Nucleus accumbens (tissue), 56 donors: Measurements from ENCODE around the gene L2HGDH.
A peak's percentile ranks its signal among the peaks of the same experiment; 100 is the strongest.

Experiments used
- DNase-seq, 56 donors: peaks; one replicate each; lab custom pipeline; 2025; lab: John Stamatoyannopoulos, UW

Gene L2HGDH

DNA sequence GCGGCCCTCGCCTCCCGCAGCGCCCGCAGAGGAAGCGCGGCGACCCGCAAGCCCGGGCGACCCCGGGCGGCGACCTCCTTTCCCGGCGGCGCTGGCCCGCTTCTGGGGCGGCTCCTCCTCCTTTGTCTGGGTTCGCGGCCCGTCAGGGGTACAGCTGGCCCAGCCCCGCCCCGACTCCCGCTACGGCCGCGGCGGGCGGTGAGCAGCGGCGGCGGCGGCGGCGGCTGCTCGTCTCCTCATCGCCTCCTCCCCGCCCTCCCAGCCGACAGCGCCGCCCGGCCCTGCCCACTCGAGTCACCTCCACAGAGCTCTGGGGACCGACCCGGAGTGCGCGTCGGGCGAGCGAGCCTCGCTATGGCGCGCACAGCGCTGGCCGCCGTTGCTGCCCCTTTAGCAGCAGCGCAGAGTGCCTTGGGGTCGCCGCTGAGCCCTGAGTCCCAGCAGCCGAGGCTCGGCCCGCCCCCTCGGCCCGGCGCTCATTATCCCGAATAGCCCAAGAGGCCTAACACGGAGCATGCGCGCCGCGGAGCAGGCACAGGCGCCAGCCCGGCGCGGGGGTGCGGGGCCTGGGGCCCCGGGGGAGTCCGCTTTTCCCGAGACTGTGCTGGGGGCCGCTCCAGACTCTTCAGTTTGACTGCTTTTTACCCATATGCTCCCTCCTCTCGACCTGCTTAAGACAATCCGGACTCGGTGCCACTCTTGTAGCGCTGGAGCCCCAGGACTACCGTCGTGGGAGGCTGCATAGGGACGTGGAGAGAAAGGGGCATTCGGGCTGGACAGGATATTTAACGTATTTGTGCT is 80.4 kb downstream of the L2HGDH start, which contains the start of gene SOS2:
SOS2 (minus strand) TSS at position 104 of the 801 bp plus-strand sequence. CDS start 295 bp downstream, outside the sequence.
- peak in 55 of 56 donors; percentile 59 to 95 (median 87) for DNase-seq

DNA sequence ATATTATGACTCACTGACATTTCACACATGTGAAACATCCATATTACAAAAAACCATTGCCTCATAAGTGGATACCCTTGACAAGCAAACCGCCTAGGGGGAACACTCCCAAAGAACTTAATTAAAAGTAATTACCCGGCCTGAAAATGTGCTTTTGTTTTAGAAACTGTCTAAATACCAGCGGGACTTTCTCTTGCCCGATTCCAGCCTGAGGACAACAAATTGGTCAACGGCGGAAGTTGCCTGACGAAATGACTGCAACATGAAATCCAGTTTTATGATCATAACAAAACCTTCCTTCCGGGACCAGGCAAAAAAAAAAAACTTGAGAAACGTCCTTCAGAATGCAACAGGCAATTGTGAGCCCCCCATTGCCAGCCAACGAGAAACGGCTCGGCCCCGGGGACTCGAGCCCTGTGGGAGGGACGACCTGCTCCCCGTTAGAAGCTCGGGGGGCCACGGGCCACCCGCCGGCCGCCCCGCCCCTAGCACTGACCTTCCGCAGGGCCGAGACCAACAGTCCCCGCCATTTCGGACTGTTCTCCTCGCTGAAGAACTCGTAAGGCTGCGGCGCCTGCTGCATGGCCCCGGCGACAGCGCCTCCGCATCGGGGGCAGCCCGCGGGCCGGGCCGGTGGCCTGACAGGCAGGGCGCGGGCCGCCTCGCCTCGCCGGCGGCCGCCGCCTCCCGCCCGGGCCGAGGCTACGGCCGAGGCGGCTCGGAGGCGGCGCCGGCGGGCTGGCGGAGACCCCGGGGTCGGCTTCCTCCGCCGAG is 81.1 kb downstream of the L2HGDH start:
- DNase-seq = peak in 46 of 56 donors; percentile 10 to 71 (median 39)

DNA sequence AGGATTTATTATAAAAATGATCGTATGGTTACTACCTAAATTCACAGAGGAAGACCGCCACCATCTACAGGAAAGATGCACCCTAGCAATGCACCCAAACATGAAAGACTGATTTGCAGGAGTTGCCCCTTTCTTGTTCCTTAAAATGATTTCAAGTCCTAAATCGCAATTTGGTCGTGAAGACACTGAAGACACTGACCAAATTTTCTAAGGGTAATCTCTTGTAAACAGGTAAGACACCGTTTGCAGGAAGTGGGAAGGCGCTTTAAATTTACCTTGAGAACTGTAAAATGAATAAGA is 81.7 kb downstream of the L2HGDH start:
- peak in 2 of 56 donors; percentile 6 to 33 for DNase-seq

DNA sequence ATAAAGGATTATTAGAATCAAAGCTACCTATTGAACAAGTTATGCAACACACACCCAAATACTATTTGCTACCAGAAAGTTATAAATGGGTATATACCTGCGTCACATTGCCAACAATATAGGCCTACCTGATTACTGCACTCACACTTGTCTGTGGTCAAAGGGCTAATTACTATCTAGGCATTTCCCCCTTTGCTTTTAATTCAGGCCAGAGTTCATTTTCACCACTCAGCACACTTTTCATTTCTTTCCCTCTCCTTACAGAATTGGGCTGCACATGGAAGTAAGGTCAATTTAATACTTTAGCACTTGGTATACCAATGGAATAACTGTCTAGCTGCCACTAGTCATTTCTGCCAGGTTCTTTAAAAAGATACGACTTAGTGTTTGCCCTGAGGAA is 82.3 kb downstream of the L2HGDH start:
- no peak for DNase-seq

DNA sequence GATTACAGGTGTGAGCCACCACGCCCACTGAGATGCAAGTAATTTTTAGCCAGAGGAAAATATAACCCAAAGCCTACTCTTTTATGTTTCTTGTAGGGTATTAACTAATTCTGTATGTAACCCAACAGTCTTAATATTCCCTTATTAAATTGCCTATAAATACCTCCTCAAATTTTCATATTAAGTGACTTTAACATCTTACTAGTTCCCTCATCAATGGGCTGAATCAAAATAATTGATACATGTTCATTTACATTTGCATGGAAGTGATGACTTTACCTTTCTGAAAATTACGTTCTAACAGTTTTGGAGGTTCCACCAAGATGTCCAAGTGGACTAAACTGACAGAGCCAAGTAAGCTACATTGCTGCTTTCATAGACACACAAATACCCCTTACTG is 83.7 kb downstream of the L2HGDH start:
- no peak for DNase-seq

DNA sequence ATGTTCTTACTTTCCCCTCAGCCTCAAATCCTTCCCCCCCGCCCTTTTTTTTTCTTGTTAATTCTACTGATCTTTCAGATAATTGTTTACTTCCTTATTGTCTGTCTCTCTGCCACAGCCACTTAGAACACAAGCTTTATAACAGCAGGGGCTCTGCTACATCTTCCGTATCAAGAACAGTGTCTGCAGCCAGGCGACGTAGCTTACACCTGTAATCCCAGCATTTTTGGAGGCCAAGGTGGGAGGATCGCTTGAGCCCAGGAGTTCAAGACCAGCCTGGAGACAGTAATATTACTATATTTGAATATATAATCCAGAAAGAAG is 86.1 kb downstream of the L2HGDH start:
- peak in 1 of 56 donors; percentile 2 for DNase-seq

DNA sequence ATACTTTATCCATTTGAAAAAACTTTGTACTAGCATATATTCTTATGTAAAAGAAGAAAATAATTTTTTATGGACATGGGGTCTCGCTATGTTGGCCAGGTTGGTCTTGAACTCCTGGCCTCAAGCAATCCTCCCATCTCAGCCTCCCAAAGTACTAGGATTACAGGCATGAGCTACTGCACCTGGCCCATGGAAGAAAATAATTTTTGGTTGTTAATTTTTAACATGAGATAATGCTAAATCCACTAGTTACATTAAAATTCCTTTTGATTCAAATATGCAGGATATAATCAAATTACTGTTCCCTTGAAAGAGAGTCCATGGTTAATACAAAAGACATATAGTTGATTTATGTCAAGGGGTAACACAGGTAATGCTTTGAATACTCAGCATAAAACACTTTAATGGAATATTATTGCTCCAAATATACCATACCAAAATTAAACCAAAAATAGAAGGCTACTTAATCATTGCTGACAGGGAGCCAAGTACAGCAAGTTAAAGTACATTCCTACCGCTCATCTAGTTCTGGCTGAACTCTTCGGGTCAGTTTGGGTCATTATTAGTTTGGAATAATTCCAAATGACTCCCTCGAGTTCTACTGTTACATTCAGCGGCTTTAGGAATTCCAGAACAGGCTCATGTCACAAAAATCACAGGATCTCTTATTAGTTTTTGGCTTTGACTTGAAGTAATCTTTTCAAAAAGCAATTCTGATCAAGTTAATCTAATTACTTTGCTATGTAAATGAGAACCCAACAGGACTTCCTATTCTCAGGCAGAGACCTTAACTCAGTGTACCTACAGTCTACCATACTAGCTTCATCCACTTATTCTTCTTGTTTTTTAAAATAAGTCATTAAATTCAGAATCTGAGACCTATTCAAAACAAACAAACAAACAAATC is 86.7 kb downstream of the L2HGDH start:
- DNase-seq = no peak

DNA sequence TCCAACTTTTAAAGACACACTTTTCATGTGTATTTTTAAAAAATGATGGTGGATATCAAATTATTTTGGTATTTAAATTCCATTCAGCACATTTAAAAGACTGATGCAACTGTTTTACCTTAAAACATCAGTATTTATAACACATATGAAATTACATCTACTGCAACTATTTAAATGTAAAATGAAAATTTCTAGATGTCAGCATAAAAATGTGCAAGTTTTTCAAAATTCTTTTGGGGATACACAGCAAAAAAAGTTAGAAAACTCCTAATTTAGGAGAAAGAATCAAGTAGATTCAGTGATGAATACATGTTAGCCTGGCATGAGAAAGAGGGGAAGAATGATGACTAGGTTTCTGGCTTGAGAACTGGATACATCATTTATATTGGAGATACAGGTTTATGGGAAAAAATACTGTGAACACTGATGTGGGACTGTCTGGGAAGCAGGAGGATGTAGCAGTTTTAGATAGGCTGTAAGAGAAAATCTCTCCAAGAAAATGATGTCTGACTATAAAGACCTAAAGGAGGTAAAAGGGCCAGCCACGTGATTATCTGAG is 89.9 kb downstream of the L2HGDH start:
- no peak for DNase-seq

DNA sequence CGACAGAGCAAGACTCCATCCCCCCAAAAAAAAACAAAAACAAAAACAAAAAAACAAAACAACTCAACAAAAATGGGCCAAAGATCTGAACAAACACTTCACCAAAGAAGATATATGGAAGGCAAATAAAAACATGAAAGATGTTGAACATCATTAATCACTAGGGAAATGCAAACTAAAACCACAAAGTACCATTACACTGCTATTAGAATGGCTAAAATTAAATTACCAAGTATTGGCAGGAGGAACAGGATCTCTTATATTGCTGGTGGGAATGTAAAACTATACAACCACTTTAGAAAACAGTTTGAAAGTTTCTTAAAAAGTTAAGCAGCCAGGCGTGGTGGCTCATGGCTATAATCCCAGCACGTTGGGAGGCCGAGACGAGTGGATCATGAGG is 93.5 kb downstream of the L2HGDH start:
- no peak for DNase-seq

DNA sequence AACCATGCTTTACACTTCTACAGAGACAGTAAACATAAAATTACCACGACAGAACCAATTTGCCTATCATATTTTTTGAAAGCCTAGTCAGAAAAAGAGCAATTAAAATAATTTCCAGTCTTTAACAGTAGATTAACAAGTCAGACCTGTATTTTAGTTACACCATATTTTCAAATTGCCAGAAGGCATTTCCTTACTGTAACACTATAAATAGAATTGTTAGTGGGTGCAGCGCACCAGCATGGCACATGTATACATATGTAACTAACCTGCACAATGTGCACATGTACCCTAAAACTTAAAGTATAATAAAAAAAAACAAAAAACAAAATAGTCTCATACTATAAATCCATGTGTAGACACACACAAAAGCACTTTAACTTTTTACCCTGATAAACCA is 96.6 kb downstream of the L2HGDH start:
- DNase-seq = no peak

DNA sequence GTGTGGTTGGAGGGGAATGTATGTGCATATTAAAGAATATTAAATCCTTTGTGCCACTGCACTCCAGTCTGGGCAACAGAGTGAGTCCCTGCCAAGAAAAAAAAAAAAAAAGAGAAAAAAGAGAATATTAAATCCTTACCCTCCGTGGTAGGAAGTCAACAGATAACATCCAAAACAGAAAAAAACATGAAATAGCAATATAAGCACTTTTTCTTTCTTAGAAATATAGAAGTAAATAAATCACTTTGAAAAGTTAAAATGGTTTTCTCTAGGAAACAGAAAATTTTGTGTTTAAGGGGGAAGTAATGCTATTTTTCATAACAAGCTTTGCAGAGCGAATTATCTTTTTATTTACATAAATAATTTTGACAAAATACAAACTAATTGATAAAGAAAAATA is 98.2 kb downstream of the L2HGDH start:
- DNase-seq = no peak

DNA sequence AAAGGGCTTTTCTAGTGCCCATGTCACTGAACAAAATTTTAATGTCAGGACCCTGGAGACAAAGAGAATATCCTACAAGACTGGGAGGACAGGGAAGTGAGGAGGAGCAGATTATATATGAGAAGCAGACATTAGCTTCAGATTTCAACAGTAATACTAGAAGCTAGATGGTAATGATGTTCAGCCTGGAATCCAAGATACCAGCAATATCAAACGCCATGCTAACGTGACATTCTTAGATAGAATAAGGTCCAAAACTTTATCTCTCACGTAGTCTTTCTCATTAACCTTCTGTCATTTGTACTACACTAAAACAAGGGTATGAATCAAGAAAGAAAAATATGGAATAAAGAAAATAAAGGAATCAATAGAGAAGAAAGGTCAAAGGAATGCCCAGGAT is 99.3 kb downstream of the L2HGDH start:
- DNase-seq = no peak

DNA sequence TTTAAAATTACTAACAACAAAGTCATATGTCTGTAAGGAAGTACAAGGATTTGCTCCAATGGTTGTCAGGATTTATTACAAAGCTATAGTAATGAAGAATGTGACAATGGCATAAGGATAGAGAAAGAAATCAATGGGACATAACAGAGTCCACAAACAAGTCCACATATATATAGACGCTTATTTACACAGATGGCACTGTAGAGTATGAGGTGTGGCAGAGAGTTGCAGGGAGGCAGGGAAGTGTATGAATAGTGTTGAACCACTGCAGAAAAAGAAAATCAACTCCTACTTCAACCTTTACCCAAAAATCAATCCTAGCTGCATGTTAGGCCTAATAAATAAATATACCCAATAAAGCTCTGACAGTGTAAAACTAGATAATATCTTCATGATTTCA is 102.0 kb downstream of the L2HGDH start:
- DNase-seq = no peak

DNA sequence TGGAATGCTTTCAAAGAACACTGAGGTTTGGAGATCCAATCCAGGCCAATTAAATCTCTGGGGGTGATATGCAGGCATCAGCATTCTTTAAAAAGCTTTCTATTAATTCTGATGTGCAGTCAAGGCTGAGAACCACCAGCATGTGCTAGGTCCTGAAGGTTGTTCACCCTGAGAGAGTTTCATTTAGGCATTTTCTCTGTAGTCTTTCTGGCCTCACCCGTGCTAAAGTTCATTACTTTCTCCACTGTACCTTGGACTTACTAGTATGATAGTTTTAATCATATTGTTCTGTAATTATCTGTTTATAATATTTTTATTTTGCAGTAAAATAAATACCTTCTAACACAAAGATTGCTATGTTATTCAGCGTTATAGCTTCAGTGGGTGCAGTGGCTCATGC is 113.5 kb downstream of the L2HGDH start:
- DNase-seq = no peak

DNA sequence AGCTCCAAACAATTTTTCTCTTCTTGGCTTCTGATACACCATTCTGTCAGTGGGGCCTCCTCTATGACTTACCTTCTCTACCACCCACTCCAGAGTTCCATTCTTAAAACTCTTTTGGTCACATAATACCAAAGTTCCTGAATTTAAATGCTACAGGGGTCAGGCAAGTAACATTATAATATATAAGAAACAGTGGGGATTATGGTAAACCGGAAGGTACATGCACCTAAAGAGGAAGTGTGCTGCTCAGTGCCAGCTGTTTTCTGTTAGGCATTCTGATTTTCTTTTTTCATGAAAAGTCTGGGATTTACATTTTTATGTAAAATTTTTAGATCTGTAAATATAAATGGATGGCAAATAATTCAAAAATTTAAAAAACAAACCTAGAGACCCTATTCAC is 120.5 kb downstream of the L2HGDH start:
- no peak for DNase-seq
